Rectal smooth muscle tissue (tissue), 1 donor: ENCODE measurements around the gene UQCR11.
A peak's percentile ranks its signal among the peaks of the same experiment; 100 is the strongest.

Experiments used
- H3K27ac ChIP-seq: one replicate; pipeline ENCODE4 v1.7.0; 2013; ENCODE audit warnings: low read depth, low read length, inconsistent platforms
- H3K27me3 ChIP-seq: one replicate; pipeline ENCODE4 v1.7.0; 2013; ENCODE audit warnings: low read length; ENCODE audit not compliant: control insufficient read depth, insufficient read depth
- H3K36me3 ChIP-seq: one replicate; pipeline ENCODE4 v1.7.0; 2013; ENCODE audit warnings: low read length; ENCODE audit not compliant: control insufficient read depth, insufficient read depth
- H3K4me1 ChIP-seq: one replicate; pipeline ENCODE4 v1.7.0; 2013; ENCODE audit warnings: low read length; ENCODE audit not compliant: control insufficient read depth, insufficient read depth
- H3K4me3 ChIP-seq: one replicate; pipeline ENCODE4 v1.7.0; 2013; ENCODE audit warnings: low read length
- H3K9ac ChIP-seq: one replicate; pipeline ENCODE4 v1.7.0; 2013; ENCODE audit warnings: low read length

The UQCR11 gene

GRCh38 chr19:1609103-1609396 is 3.8 kb upstream of the UQCR11 start:
- H3K36me3 ChIP-seq = peaks cover 22% of the 10 kb centered on the region
- H3K27me3 ChIP-seq = no peaks in the 10 kb centered on the region
- no peak overlapping the region for H3K27ac ChIP-seq
- H3K9ac ChIP-seq = no peak overlapping the region
- H3K4me1 ChIP-seq = peaks cover 7% of the 10 kb centered on the region
- H3K4me3 ChIP-seq = peak overlapping the region; percentile 13

- Histone ChIP-seq H3K27me3 (no peaks in the 10 kb centered on the region), H3K4me1 (peaks cover 8% of the 10 kb centered on the region), H3K36me3 (peaks cover 21% of the 10 kb centered on the region), H3K4me3 (peak overlapping the region; percentile 13), H3K27ac (no peak overlapping the region), H3K9ac (no peak overlapping the region)
These were observed 3.3 kb upstream of the UQCR11 start for GRCh38 chr19:1608359-1609102.

DNA sequence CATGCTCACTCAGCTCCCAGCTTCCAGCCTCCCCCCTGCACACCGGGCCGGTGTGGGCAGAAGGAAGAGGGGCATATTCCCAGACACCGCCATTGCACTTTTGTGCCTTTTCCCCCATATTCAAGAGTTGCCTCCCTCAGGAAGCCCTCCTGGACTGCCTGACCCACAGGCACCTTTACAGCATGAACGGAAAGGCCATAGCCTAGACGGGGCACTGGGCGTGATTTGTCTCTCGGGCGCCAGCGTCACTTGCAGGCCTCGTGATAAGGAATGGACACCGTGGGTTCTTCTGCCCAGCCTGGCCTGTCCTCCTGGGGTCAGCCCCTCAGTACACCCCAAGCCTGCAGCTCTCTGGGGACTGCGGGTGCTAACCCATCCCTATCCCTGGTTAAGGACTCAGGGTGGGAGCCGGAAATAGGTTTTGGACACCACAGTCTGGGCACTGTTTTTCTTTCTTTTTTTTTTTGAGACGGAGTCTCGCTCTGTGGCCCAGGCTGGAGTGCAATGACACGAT is 933 bp upstream of the UQCR11 start:
- Histone ChIP-seq H3K36me3 (peaks cover 5% of the 10 kb centered on the region), H3K27ac (peak overlapping the region; percentile 86), H3K4me1 (peaks cover 8% of the 10 kb centered on the region), H3K27me3 (no peaks in the 10 kb centered on the region), H3K9ac (peak overlapping the region; percentile 76), H3K4me3 (peak overlapping the region; percentile 86)

DNA sequence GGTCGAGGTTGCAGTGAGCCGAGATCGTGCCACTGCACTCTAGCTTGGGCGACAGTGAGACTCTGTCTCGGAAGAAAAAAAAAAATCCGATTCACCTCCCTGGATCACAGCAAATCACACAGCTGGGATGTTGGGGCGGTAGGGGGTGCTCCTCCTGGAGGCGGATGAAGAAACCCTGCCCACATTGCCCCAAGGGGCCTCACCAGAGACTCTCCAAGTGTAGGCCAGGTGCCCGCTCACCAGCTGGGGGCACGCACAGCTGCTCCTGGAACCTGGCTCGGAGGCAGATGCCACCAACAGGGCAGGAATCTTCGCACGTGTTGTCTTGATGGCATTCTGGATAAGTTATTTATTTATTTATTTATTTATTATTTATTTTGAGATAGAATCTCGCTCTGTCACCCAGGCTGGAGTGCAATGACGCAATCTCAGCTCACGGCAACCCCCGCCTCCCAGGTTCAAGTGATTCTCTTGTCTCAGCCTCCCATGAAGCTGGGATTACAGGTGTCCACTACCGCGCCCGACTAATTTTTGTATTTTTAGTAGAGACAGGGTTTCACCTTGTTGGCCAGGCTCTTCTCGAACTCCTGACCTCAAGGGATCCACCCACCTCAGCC is 3.1 kb downstream of the UQCR11 start:
- H3K36me3 ChIP-seq = peaks cover 14% of the 10 kb centered on the region

GRCh38 chr19:1601613-1602064 is 3.6 kb downstream of the UQCR11 start:
- Histone ChIP-seq H3K36me3 (peaks cover 15% of the 10 kb centered on the region), H3K4me3 (no peak overlapping the region), H3K27ac (no peak overlapping the region), H3K27me3 (no peaks in the 10 kb centered on the region), H3K4me1 (peaks cover 8% of the 10 kb centered on the region), H3K9ac (no peak overlapping the region)

More for the DNA sequence above, 3.1 kb downstream of the UQCR11 start:
- Histone ChIP-seq H3K27me3 (no peaks in the 10 kb centered on the region), H3K27ac (no peak overlapping the region), H3K9ac (no peak overlapping the region), H3K4me1 (peaks cover 8% of the 10 kb centered on the region), H3K4me3 (no peak overlapping the region)

- Histone ChIP-seq H3K27me3 (no peaks in the 10 kb centered on the region), H3K36me3 (peaks cover 15% of the 10 kb centered on the region), H3K4me3 (no peak overlapping the region), H3K27ac (no peak overlapping the region), H3K4me1 (peaks cover 3% of the 10 kb centered on the region), H3K9ac (no peak overlapping the region)
These were observed 5.8 kb downstream of the UQCR11 start for GRCh38 chr19:1599460-1599846.

GRCh38 chr19:1598777-1599459 is 6.3 kb downstream of the UQCR11 start:
- Histone ChIP-seq H3K36me3 (peaks cover 15% of the 10 kb centered on the region), H3K27ac (no peak overlapping the region)

DNA sequence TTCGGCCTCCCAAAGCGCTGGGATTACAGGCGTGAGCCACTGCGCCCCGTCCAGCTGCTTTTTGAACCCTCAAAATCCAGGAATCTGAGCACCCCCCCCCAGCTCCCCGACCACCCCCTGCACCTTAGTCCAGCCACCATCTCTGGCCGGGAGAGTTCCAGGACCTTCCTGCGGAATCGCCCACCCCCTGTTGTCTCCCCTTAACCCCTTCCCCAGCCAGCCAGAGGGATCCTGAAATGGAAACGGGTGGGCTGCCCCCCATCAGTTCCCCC is 11.8 kb downstream of the UQCR11 start:
- Histone ChIP-seq H3K27ac (no peak overlapping the region), H3K9ac (no peak overlapping the region)

More at GRCh38 chr19:1598777-1599459, 6.3 kb downstream of the UQCR11 start:
- H3K27me3 ChIP-seq = no peaks in the 10 kb centered on the region
- no peak overlapping the region for H3K4me3 ChIP-seq
- H3K9ac ChIP-seq = no peak overlapping the region
- no peaks in the 10 kb centered on the region for H3K4me1 ChIP-seq

GRCh38 chr19:1592755-1593500 is 12.3 kb downstream of the UQCR11 start, which contains the start of gene MBD3:
Gene MBD3, minus strand, starts transcription at chr19:1592865. Its CDS starts 234 bp downstream, at chr19:1592631.
- H3K9ac ChIP-seq = peak within 1 kb of the TSS; percentile 77
- H3K27me3 ChIP-seq = no peaks in the 10 kb centered on the region
- H3K4me3 ChIP-seq = peak within 1 kb of the TSS; percentile 94
- peaks cover 8% of the 10 kb centered on the region for H3K36me3 ChIP-seq
- H3K4me1 ChIP-seq = peaks cover 9% of the 10 kb centered on the region
- H3K27ac ChIP-seq = peak within 1 kb of the TSS; percentile 92

More for the DNA sequence above, 11.8 kb downstream of the UQCR11 start:
- peaks cover 9% of the 10 kb centered on the region for H3K4me1 ChIP-seq
- peak overlapping the region; percentile 67 for H3K4me3 ChIP-seq
- H3K36me3 ChIP-seq = peaks cover 10% of the 10 kb centered on the region
- H3K27me3 ChIP-seq = no peaks in the 10 kb centered on the region

DNA sequence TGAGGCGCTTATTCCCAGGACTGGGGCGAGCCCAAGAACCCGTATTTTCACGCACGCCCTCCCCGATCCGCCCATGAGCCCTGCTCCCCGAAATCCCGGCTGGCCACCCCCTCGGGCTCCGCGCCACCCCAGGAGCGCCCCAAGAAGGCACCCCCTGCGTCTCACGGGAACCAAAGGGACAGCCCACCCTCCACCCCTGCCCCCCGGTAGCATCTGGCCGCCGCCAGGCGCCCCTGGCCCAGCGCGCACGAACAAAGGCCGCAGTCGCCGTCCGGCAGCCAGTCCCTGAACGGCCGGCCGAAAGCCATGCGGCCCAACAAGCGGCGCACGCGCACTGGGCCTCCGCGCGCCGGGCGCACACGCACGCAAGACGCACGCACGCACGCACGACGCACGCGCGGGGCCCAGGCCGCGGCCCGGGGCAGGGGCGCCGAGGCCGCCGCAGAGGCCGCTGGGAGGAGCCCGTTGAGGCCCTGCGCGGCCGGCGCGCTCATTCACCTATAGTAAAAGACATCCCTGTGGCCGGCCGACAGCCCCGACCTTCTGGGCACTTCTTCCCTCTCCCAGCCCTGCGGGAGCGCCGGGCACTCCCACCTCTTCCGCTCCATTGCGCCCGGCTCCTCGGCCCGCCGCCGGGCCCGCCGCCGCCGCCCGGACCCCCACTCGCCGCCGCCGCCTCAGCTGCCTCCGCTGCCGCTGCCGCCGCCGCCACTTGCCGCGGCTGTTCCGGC is 13.1 kb downstream of the UQCR11 start:
- Histone ChIP-seq H3K27ac (peak overlapping the region; percentile 92), H3K4me3 (peak overlapping the region; percentile 94), H3K9ac (peak overlapping the region; percentile 77), H3K4me1 (peaks cover 9% of the 10 kb centered on the region), H3K27me3 (no peaks in the 10 kb centered on the region), H3K36me3 (peaks cover under 1% of the 10 kb centered on the region)

- Histone ChIP-seq H3K27me3 (no peaks in the 10 kb centered on the region), H3K27ac (peak overlapping the region; percentile 92), H3K4me3 (peak overlapping the region; percentile 94), H3K36me3 (no peaks in the 10 kb centered on the region), H3K4me1 (peaks cover 9% of the 10 kb centered on the region), H3K9ac (peak overlapping the region; percentile 77)
These were observed 13.7 kb downstream of the UQCR11 start for GRCh38 chr19:1591421-1592023.
